UCSD-AML1 (cell line): ENCODE results near the gene LINGO1.

Source experiments
- DNase-seq: peaks from one replicate; lab custom pipeline; 2025; ENCODE audit not compliant: unreplicated experiment; lab: John Stamatoyannopoulos, UW

LINGO1 gene, protein sequence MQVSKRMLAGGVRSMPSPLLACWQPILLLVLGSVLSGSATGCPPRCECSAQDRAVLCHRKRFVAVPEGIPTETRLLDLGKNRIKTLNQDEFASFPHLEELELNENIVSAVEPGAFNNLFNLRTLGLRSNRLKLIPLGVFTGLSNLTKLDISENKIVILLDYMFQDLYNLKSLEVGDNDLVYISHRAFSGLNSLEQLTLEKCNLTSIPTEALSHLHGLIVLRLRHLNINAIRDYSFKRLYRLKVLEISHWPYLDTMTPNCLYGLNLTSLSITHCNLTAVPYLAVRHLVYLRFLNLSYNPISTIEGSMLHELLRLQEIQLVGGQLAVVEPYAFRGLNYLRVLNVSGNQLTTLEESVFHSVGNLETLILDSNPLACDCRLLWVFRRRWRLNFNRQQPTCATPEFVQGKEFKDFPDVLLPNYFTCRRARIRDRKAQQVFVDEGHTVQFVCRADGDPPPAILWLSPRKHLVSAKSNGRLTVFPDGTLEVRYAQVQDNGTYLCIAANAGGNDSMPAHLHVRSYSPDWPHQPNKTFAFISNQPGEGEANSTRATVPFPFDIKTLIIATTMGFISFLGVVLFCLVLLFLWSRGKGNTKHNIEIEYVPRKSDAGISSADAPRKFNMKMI

DNA sequence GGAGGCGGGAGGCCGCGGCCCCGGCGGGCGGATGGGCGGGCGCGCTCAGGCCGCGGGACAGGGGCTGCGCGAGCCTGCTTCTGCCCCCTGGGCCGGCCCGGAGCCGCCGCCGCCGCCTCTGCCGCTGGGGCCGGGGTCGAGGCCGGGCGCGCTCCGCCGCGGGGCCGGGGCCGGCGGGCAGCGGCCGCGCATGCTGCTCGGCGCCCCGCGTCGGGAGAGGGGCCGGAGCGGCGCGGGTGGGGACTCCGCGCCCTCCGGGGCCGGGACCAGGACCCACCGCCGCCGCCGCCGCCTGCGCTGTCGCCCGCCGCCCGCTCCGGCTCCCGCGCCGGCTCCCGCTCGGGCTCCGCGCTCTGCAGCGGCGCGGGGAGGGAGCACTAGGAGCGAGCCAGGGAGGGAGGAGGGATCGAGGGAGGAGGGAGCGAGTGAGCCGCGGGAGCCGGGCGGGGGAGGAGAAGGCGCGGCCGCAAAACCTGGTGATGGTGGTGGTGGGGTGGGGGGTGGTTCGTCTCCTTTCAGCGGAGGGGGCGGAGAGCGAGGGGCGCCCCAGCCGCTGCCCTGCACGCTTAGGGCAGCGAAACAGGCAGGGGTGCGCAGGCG is at the start of gene LINGO1:
TSS of gene LINGO1 (minus strand) at position 379 of the 600 bp plus-strand sequence. CDS start 597 bp downstream, outside the sequence.
- no peak for DNase-seq

DNA sequence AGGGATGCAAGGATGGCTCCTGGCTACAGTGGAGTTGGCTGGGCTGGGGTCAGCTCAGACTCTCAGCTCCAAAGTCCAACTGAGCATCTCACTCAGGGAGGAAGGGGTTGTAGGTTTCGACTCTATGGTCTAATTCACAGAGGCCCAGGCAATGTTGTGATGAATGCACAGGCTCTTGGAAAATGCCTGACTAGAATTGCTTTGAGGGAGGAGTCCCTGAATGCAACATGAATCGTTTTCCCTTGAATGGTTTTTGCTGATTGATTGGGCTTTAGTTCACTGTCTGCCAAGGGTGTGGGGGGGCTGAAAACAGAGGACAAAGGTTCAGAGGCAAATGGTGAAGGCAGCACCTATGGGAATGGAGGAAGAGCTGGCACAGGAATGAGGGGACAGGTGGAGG is 48.6 kb upstream of the LINGO1 start:
- no peak for DNase-seq

DNA sequence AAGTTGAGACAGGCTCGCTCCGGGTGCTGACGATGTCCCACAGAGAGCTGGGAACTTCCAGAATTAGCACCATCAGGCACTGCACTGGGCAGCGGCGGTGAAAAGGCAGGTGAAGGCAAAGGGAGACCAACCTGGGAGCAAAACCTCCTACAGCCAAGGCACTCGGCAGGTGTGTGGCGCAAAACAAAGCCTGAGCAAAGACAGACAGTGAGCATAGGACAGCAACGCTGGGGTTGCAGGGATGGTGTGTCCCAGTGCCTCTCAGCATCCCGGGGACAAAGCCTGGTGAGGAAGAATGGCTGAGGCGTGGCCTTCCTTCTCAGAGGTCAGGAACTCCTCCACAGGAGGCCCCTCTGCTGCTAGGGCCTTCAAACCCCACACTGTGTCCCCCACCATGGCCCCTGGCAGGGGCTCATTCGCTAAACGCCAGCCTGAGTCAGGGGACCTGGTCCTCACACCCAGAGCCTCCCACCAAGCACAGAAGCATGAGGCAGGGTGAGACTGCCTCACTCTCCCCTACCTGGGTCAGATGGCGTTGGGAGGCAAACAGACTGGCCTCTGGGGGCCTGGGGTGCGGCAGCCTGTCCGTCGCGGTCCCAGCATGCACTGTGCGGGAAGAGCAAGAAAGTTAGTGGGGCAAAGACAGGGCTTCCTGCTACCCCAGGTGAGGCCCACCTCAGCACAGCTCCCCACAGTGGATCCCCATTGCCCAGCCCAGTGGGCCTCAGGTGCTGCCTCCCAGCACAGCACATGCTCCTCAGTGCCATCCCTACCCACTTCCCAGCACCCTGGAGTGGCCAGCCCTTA is 44.1 kb upstream of the LINGO1 start:
- no peak for DNase-seq

DNA sequence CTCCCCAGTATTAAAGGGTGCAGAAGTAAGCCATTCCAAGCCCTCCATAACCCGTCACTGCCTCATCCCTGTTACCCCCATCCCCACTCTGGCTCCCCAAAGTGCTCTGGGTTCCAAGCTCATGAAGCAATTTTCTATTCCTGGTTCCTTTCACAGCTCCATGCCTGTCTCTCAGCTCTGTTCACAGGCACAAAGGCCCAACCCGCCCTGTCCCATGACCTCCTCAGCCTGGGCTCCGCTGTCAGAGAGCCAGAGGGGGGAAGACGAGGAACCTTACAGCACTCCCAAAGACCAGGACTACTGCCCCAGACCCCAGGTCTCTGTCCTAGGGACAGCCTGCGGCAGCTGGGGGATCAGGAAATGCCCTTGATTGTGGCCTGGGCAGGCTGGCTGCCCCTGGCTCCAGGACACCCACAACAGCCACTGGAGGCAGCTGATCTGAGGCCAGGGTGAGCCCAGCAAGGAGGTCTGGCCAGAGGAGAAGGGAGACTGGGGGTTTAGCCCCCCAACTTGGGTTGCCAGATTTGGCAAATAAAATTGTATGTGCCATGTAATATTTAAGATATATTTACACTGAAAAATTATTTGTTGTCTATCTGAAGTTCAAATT is 43.2 kb upstream of the LINGO1 start:
- DNase-seq: no peak

DNA sequence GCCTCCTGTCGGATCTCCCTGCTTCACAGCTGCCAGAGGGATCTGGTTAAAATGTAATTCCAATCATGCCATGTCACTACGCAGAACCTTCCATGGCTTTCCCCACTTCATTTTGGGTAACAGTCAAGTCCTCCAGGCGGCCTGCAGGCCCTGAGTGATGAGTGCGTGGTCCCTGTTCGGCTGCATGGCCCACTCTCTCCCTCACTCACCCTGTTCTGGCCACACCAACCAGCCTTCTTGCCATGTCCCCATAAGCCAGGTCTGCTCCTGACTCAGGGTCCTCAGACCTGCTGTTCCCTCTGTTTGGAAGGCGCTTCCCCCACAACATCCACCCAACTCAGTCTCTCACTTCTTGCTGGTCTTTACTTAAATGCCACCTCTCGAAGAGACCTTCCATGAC is 41.6 kb upstream of the LINGO1 start:
- no peak for DNase-seq

DNA sequence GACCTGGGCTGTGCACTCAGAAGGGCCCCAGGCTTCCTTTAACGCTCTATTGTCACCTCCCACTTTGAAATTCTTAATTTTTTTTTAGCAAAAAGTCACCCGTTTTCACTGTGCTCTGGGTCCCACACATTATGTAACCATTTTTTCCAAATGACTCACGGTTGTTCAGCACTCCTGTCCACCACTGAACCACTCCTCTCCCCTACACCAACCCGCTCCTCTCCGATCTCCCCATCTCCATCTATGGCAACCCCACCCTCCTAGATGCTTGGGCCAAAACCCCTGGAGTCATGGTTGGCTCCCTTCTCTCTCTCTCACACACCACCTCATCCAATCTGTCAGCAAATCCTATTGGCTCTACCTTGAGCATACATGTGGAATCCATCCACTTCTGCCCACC is 41.2 kb upstream of the LINGO1 start:
- DNase-seq: no peak

DNA sequence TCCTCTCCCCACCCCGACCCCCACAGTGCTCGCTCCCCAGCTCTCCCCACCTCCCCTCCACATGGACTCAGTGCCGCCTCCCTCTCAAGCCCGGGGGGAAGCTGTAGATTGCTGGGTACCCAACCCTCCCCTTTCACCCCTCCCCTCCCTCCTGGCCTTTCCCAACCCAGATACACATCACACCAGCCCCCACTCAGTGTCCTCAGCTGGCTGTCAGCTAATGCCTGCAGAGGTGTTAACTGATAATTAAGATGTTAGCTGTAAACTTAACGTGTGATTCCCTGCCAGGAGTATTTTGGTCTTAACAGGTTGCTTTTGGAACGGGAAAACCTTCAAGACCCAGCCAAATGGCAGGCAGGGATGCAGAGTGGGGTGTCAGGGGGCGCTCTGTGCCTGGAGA is 39.4 kb upstream of the LINGO1 start:
- no peak for DNase-seq

DNA sequence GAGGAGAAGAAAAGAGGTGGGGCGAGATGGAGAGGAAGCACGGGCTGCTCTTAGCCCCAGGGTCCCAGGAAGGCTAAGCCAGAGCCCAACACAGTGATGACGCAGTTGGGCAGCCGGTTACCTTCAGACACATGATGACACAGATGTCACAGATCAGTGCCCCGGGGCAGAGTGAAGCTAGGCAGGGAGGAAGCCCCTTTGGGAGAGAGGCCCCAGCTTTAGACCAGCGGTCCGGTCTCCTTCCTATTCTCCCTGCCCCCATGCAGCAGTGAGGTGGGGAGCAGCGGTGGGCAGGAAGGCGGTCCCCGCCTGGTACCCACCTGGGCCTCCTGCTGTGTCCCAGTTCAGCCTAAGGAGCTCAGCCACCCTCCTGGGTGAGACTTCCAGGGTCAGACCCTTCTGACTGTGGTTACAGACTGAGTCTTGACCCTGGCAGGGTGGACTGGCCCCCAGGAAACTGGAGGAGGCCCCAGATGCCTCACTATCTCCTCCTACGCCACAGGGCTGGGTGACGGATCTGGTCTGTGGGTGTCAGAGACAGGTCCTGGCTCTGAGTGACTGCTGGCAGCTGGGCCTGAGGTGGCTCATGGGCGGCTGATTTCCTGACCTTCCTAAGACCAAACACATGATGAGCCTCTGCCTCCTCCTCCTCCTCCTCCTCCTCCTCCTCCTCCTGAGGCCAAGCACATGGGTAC is 38.8 kb upstream of the LINGO1 start:
- no peak for DNase-seq

DNA sequence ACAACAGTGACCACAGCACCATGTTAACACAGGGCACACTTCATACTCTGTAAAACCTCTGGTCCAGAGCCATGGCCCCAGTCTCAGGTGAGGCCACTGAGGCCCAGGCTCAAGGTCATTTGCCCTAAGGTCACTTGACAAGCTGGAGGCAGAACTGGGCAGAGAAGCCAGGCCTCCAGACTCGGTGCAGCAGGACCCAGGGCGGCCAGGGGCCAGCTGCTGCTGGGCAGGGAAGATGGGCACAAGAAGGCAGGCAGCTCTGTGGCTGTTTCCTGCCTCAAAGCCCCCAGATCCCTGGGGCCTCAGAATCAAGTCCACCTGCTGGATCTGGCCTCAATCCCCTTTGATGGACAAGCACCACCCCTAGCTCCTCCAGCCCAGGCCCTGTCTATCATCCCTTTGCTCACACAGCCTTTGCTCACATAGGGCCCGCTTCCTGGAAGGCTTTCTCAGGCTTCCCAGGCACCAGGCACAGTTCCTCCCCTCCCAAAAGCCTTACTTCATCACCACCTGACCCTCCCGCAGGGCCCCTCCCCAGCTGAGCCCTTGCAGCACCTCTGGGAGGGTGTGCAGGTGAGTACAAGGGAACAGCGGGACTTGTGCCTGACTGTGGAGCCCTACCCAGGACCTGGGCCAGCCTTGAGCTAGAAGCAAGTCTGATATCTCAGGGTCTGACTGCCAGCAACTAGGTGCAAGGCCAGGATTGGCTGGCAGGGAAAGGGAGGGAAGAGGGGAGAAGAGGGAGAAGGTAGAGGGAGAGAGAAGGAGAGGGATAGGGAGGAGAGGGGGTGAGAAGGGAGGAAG is 38.0 kb upstream of the LINGO1 start:
- DNase-seq: no peak

DNA sequence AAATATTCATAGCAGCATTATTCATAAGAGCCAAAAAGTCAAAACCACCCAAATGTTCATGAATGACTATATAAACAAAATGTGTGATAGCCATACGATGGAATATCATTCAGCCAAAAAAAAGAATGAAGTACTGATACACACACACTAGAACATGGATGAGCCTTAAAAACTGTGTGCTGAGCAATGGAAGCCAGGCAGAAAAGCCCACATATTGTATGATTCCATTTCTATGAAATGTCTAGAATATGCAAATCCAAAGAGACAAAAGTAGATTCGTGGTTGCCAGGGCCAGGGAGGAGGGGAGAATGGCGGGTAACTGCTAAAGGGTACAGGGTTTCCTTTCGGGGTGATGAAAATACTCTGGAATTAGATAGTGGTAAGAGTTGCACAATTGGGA is 37.2 kb upstream of the LINGO1 start:
- no peak for DNase-seq

DNA sequence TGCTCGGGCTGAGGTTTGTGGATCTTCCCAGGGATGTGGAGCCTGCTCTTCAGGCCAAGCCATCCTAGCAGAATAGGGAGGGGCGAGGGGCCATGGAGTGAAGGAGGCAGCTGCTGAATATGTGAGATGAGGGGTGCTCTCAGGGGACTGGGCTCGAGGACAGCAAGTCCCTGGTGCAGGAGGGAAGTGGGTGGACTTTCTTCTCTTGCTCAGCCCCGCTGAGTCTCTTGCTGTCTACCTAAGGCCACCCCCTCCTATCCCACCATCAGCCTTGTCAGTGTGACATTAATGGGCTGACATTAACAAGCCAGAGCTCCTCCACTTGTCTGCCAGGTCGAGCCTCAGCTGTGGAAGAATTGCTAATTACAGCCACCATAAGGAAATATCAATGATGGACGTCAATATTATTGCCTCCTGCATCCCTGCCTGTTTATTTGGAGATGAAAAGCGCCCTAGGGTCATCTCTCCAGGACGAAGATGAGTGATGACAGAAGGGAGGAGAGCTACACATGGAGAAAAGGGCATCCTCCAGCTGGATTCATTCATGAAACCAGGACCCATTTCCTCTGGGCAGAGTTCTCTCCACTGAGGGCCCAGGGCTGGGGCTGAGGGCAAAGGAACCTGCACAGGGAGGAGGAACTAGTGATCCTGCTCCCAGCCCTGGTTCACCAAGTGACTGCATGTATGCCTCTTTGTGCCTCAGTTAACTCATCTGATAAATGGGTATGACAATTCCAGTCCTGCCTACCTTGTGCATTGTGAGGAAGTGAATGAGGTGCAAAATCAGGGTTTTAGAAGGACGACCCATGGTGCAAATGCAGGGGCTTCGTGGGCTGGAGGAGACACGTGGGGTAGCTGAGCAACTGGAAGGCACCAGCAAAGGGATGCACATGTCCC is 34.9 kb upstream of the LINGO1 start:
- DNase-seq: no peak

DNA sequence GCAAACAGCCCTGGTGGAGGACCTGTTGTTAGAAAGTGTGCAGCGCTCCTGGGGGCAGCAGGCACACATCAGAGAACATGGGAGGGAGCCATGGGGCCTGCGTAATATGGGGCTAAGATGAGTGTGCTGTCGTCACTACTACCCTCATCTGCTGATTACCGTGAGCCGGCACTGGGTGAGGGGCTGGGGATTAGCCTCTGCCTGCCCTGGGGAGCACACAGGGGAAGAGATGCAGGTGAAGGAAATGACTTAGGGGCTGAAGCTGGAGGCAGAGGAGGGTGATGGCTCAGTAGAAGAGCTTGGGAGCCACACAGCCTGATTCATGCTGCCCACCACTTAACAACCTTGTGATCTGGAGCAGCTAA is 33.6 kb upstream of the LINGO1 start:
- DNase-seq: no peak

DNA sequence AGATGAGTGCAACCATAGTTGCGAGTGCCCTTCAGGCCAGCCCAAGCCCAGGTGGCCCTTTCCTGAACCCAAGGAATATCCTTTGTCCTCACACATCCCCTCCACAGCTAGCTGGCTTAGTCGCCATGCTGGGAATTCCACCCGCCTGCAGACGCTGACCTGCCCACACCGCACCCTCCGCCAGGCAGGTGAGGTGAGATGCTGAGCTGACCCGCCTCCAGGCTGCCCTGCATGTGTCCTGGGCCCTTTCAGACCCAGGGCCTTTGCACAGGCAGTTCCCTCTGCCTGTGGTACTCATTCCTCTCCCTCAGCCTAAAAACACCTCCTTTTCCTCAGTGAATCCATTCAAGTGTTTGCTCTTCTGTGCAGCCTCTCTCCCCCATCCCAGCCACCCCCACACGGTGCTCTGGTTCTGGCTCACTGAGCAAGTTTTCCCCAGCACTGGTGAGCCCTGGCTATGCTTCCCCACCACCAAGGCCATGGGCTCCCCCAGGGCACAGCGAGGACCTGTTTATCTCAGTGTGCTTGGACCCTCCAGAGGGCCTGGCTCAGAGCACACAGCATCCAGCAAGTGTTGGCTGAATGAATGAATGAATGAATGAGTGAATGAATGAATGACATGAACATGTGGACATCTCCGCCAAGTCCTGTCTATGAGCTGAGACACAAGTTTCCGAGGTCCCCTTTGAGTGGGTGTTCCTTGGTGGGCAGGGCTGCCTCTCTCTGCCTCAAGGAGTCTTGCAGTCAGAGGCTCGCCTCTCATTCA is 33.0 kb upstream of the LINGO1 start:
- DNase-seq: no peak

DNA sequence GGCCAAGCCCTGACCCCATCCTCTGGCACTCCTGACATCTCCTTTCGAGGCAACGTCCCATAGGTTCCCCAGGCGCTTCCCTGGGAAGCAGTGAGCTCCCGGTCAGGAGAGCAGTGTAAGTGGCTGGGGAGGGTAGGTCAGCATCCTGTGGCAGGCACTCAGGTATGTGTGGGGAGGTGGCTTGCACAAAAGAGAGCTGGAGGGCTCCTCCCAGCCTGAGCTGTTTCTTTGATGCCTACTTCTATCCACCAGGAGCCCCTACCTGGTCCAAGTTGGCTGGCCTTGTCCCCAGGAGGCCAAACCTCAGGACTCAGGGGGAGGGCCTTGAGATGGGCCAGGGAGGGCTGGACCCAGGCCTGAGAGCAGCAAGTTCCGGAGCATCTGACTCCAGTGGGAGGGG is 31.7 kb upstream of the LINGO1 start:
- DNase-seq: no peak

DNA sequence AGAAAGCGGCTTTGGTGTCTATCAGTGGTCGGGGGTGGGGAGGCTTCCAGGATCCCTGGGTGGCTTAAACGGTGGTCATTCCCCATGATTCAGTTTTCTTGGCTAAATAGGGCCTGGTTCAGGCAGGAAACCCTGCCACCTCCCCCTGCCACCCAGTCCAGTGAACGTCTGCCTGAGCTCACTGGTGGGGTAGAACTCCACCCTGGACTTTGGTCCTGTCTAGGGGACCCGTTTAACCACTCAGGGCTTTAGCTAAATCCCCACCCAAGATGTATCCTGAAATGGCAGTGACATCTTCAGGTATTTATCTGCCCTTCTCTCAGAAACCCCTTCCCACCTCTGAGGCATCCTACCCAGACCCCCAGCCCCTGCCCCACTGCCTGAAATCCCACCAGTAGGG is 30.5 kb upstream of the LINGO1 start:
- no peak for DNase-seq

DNA sequence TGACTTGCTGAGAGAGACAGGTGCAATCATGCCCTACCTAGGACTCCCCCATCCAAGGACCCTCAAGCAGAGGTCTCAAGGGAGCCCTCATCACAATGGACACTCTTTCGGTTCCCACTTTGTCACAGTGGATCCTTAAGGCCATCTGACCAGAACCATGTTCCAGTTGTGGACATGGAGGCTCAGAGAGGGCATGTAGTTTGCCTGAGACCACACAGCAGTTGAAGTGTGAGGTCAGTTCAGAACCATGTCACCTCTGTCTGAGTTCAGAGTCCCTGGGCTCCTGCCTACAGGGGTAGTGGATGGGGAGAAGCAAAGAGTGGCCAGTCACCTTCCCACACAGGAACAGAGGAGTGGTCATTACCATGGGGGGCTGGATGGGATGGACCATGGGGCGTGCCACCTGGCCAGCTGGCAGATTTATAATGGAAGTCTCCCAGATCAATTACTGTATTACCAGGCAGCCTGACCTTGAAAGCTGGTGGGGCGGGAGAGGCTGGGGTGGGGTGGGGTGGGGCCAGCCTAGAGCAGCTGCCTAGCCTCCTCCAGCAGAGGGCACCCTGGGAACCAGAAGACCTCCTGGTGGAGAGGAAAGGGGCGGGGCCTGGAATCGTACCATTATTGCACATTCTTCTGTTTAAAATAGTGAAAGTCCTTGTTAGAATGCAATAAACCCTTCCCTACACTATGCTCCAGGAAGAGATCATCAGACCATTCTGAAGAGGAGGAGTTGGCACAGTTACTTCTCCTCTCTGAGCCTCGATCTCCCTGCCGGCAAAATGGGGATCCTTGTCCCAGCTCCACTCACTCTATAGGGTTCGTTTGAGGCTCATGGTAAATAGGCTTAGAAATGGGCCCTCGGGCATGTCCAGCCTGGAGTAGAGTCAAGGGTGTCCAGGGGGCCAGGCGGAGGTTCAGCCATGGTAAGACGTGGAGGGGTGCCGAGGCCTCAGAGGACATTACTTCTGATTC is 26.9 kb upstream of the LINGO1 start:
- peak; percentile 58 for DNase-seq

DNA sequence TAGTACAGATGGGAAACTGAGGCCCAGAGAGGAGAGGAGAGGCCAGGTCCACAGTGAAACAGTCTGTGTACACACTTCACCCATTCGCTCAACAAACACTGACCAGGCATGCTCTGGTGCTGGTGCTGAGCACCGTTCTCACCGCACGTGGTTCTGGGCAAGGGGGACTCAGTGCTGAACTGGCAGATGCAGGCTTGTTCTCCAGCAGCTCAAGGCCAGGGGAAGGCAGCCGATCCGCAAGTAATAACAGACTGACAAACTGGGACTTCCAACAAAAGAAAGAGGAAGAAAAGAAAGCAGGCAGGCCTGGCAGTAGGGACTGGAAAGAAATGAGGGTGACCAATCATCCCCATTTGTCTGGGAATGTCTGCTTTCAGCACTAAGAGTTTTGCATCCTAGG is 25.6 kb upstream of the LINGO1 start:
- DNase-seq: no peak
